Sigmoid colon (tissue), 7 donors: ENCODE data around the gene ADCK2. TPM values are rescaled to one million over a fixed set of nuclear protein-coding genes. Genes with fewer than 3 reads are reported as not detected.

Experiments used
- DNase-seq: peaks from one replicate; pipeline ENCODE4 v3.0.0-alpha.2; 2019
- H3K27ac ChIP-seq, 4 donors: fragments of 200-600 bp; sonication (generic); one replicate each; pipeline ENCODE4 v1.5.1; 2016 to 2019; ENCODE audit warnings: mild to moderate bottlenecking in 1 of 4
- H3K27me3 ChIP-seq, 3 donors: fragments of 200-600 bp; sonication (generic); one replicate each; pipeline ENCODE4 v1.5.1; 2019; ENCODE audit warnings: mild to moderate bottlenecking in 1 of 3
- H3K36me3 ChIP-seq, 4 donors: fragments of 200-600 bp; sonication (generic); one replicate each; pipeline ENCODE4 v1.5.1; 2016 to 2019
- H3K4me1 ChIP-seq, 4 donors: fragments of 200-600 bp; sonication (generic); one replicate each; pipeline ENCODE4 v1.5.1; 2017 to 2019
- H3K4me3 ChIP-seq, 4 donors: fragments of 200-600 bp; sonication (generic); one replicate each; pipeline ENCODE4 v1.5.1; 2017 to 2019; ENCODE audit warnings: mild to moderate bottlenecking in 2 of 4, moderate library complexity in 1 of 4
- H3K9me3 ChIP-seq, 4 donors: fragments of 200-600 bp in 3 of 4; sonication (generic) in 3 of 4; one replicate each; pipeline versions ENCODE4 v1.5.1 to v1.6.1; 2013 to 2019
- EP300 ChIP-seq, 4 donors: sonication (generic); formaldehyde crosslinking; IDR thresholded peaks; one replicate each; pipeline ENCODE4 v1.6.1; 2017; ENCODE audit warnings: antibody characterized with exemption in 4 of 4
- POLR2A ChIP-seq, 2 donors: fragments of 450-650 bp; IDR thresholded peaks; one replicate each; pipeline ENCODE4 v1.6.1; 2016; ENCODE audit warnings: antibody characterized with exemption in 2 of 2, mild to moderate bottlenecking in 2 of 2, moderate library complexity in 2 of 2
- POLR2AphosphoS5 ChIP-seq, 4 donors: sonication (generic); formaldehyde crosslinking; IDR thresholded peaks; one replicate each; pipeline ENCODE4 v1.6.1; 2017; ENCODE audit warnings: antibody characterized with exemption in 4 of 4
- WGBS, 2 donors: extraction: QIAGEN DNeasy Blood & Tissue Kit; methylation state at CpG; one replicate each; pipeline ENCODE4 v1.1.7; 2013; 5-methylcytosine and 5-hydroxymethylcytosine counted together
- intact Hi-C: fragments of 100-400 bp; cut with DNase I; formaldehyde crosslinking; loops from one replicate; pipeline ENCODE4 v1.15.1; 2023
- polyA plus RNA-seq, 3 donors: library from polyadenylated mRNA; stranded (reverse); fragments of 200-250 nt; gene quantifications; one replicate each; pipeline ENCODE4 v1.2.3, GENCODE V29; 2013
- total RNA-seq, 4 donors: library from RNA; depleted of rRNA; stranded (reverse); fragments of >200 nt; gene quantifications; one replicate each; pipeline ENCODE4 v1.1.0, GENCODE V29; 2016
- TF ChIP-seq, protein P1 (sequence below), 4 experiments: fragments of 450-650 bp in 3 of 4; fragments of 200-600 bp in 1 of 4; IDR thresholded peaks; one replicate each; pipeline ENCODE4 v1.5.1; 2016 to 2019; ENCODE audit warnings: antibody characterized with exemption in 4 of 4, mild to moderate bottlenecking in 3 of 4, moderate library complexity in 2 of 4
- donor health status: healthy with polysubstance abuse.
- donor health status: Bipolar disorder and iron deficiency.
- donor health status: healthy.

Gene ADCK2
- total and polyA plus RNA-seq, 7 donors: 14.8 to 24.0 (median 20.5) TPM

DNA sequence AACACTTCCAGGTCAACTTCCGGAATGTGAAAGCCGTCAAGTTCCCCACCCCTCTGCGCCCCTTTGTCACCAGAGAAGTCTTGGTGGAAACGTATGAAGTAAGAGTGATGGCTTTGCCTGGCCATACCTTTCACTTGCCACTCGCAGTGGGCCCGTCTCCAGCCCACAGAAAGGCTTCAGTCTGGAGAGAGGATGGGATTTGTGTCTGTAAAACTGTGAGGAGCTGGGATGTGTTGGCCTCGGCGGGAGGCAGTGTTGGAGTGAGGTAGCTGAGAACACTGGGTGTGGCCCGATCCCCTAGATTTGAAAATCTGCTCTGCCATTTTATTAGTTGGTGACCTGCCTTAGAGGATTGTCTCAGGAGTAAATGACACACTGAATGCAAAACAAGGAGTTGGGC is 6.4 kb downstream of the ADCK2 start:
- intact Hi-C loops: loop anchor here (10.0 kb wide), 2 partner anchors 504 to 856 kb away; partner anchors contain the start of gene KDM7A
- Histone ChIP-seq H3K36me3 (peaks cover 0 to 60% (median 15%) of the 10 kb centered on the region in 4 donors), H3K9me3 (no peaks in the 10 kb centered on the region), H3K27ac (no peak overlapping the region), H3K4me3 (no peak overlapping the region), H3K27me3 (no peaks in the 10 kb centered on the region), H3K4me1 (peaks cover 0 to 20% (median 18%) of the 10 kb centered on the region in 4 donors)
- 95 to 97% methylated on average over 9 of the region's 9 CpGs for WGBS, 2 donors
- TF ChIP-seq POLR2A (IDR thresholded peaks at IDR 0.05) (no peak), EP300 (IDR thresholded peaks at IDR 0.05) (no peak), POLR2AphosphoS5 (IDR thresholded peaks at IDR 0.05) (no peak)
- TF ChIP-seq, protein P1, sequence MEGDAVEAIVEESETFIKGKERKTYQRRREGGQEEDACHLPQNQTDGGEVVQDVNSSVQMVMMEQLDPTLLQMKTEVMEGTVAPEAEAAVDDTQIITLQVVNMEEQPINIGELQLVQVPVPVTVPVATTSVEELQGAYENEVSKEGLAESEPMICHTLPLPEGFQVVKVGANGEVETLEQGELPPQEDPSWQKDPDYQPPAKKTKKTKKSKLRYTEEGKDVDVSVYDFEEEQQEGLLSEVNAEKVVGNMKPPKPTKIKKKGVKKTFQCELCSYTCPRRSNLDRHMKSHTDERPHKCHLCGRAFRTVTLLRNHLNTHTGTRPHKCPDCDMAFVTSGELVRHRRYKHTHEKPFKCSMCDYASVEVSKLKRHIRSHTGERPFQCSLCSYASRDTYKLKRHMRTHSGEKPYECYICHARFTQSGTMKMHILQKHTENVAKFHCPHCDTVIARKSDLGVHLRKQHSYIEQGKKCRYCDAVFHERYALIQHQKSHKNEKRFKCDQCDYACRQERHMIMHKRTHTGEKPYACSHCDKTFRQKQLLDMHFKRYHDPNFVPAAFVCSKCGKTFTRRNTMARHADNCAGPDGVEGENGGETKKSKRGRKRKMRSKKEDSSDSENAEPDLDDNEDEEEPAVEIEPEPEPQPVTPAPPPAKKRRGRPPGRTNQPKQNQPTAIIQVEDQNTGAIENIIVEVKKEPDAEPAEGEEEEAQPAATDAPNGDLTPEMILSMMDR (IDR thresholded peaks at IDR 0.05): no peak
- DNase-seq: peak; percentile 41

DNA sequence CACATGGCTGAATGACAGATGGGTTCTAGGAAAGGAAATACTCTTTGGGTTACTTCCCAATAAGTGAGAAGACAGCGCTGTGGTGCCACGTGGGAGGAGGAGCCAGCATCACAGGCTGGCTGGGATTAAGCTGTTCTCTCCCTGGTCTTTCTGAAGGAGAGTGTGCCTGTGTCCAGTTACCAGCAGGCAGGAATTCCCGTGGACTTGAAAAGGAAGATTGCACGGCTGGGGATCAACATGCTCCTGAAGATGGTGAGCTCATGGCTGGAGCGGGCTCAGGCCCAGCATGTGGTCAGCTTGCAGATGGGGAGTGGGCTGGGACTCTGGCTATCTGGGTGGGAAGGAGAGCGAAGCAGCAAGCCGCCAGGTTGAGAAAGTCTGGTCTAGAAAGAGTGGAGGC is 8.1 kb downstream of the ADCK2 start:
- no peaks in the 10 kb centered on the region for H3K27me3 ChIP-seq
- intact Hi-C loops: no loop called here
- no peak overlapping the region for H3K4me3 ChIP-seq
- peaks cover 0 to 3% (median 2%) of the 10 kb centered on the region in 4 donors for H3K4me1 ChIP-seq
- no peak overlapping the region for H3K27ac ChIP-seq
- peaks cover 0 to 76% (median 18%) of the 10 kb centered on the region in 4 donors for H3K36me3 ChIP-seq
- TF ChIP-seq EP300 (IDR thresholded peaks at IDR 0.05) (no peak), POLR2AphosphoS5 (IDR thresholded peaks at IDR 0.05) (no peak), POLR2A (IDR thresholded peaks at IDR 0.05) (no peak)
- TF ChIP-seq, protein P1 (IDR thresholded peaks at IDR 0.05): no peak
- no peaks in the 10 kb centered on the region for H3K9me3 ChIP-seq
- WGBS, 2 donors: 94 to 95% methylated on average over 7 of the region's 7 CpGs
- no peak for DNase-seq

DNA sequence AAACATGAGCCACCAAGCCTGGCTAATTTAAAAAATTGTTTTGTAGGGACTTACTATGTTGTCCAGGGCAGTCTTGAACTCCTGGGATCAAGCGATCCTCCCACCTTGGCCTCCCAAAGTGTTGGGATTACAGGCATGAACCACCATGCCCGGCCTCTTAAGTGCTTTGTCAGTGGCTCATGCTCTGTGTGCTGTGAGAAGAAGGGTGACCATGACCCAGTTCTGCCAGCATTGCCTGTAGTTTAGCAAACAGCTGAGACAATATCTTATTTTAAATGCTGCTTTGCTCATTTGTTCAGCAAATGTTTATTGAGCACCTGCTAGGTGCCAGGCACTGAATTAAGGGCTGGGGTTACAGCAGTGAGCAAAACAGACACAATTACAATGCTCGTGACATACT is 9.0 kb downstream of the ADCK2 start:
- H3K36me3 ChIP-seq: peaks cover 0 to 84% (median 22%) of the 10 kb centered on the region in 4 donors
- intact Hi-C loops: no loop called here

DNA sequence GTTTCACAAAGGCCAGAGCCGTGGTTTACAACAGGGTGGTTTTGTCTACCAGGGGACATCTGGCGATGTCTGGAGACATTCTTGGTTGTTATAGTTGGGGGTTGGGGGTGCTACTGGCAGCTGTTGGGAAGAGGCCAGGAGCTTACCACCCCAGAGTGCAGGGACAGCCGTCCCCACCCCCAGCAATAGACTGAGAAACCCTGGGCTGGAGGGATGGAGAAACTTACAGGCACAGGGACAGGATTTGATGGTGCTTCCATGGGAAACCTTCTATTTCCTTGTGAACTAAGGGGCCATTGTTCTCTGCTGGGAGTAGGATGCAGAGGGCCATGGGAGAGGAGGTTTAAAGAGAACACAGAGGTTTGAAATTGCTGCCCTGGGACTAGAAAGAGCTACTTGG is 10.9 kb downstream of the ADCK2 start:
- H3K27me3 ChIP-seq: no peaks in the 10 kb centered on the region
- H3K9me3 ChIP-seq: no peaks in the 10 kb centered on the region
- TF ChIP-seq POLR2AphosphoS5 (IDR thresholded peaks at IDR 0.05) (no peak), EP300 (IDR thresholded peaks at IDR 0.05) (no peak), POLR2A (IDR thresholded peaks at IDR 0.05) (no peak)
- TF ChIP-seq, protein P1 (IDR thresholded peaks at IDR 0.05): no peak
- H3K4me3 ChIP-seq: no peak overlapping the region
- no peaks in the 10 kb centered on the region for H3K4me1 ChIP-seq
- peak overlapping the region in 1 of 4 donors; percentile 31 for H3K27ac ChIP-seq
- peaks cover 0 to 93% (median 33%) of the 10 kb centered on the region in 4 donors for H3K36me3 ChIP-seq
- WGBS, 2 donors: 89 to 94% methylated on average over 3 of the region's 3 CpGs
- DNase-seq: no peak
- intact Hi-C loops: no loop called here

More for the DNA sequence above, 9.0 kb downstream of the ADCK2 start:
- Histone ChIP-seq H3K4me3 (no peak overlapping the region), H3K4me1 (no peaks in the 10 kb centered on the region), H3K27me3 (no peaks in the 10 kb centered on the region), H3K27ac (no peak overlapping the region), H3K9me3 (no peaks in the 10 kb centered on the region)
- no peak for TF ChIP-seq POLR2AphosphoS5 (IDR thresholded peaks at IDR 0.05)
- no peak for TF ChIP-seq POLR2A (IDR thresholded peaks at IDR 0.05)
- no peak for TF ChIP-seq EP300 (IDR thresholded peaks at IDR 0.05)
- TF ChIP-seq, protein P1 (IDR thresholded peaks at IDR 0.05): no peak
- WGBS, 2 donors: 95% methylated on average over 3 of the region's 3 CpGs
- no peak for DNase-seq
